H1 (cell line): ENCODE data around the gene TNFRSF18. TPM values are rescaled to one million over a fixed set of nuclear protein-coding genes. Genes with fewer than 3 reads are reported as not detected.

ENCODE experiments used
- CTCF ChIA-PET: fragments of 300-600 bp; sonication (Branson Sonifier 250); formaldehyde crosslinking; loops from one replicate; lab custom pipeline; 2021; ENCODE audit not compliant: partially characterized antibody; lab: Charles Lee
- POLR2A ChIA-PET: fragments of 300-600 bp; sonication (Branson Sonifier 250); formaldehyde crosslinking; loops from one replicate; lab custom pipeline; 2021; ENCODE audit warnings: inconsistent platforms; ENCODE audit not compliant: partially characterized antibody; lab: Charles Lee
- DNase-seq, 2 experiments: peaks; one replicate each; pipeline versions ENCODE4 v3.0.0 to v3.0.0-alpha.2; 2010 to 2022; ENCODE audit warnings: low spot score in 2 of 2, low read depth in 1 of 2, mixed read lengths in 1 of 2
- FAIRE-seq: peaks from 2 replicates; lab custom pipeline; 2011; peaks lifted over from hg19 to GRCh38; lab: Jason Lieb, UNC
- H2AFZ ChIP-seq: 2 replicates; pipeline ENCODE4 v1.8.1; 2012; ENCODE audit warnings: low read length, inconsistent platforms
- H2AK5ac ChIP-seq: 2 replicates; pipeline ENCODE4 v1.6.1; 2013; ENCODE audit warnings: low read depth, low read length
- H2BK120ac ChIP-seq: replicated peaks from 2 replicates; pipeline ENCODE3; 2013; ENCODE audit warnings: low read depth, low read length, inconsistent platforms
- H2BK12ac ChIP-seq: 2 replicates; pipeline ENCODE4 v1.6.1; 2013; ENCODE audit warnings: low read depth, low read length
- H2BK15ac ChIP-seq: 2 replicates; pipeline ENCODE4 v1.6.1; 2013; ENCODE audit warnings: low read length
- H2BK20ac ChIP-seq: 2 replicates; pipeline ENCODE4 v1.6.1; 2013; ENCODE audit warnings: low read length
- H2BK5ac ChIP-seq: 2 replicates; pipeline ENCODE4 v1.6.1; 2013; ENCODE audit warnings: low read depth, low read length
- H3K14ac ChIP-seq: 2 replicates; pipeline ENCODE4 v1.6.1; 2013; ENCODE audit warnings: inconsistent platforms; ENCODE audit not compliant: insufficient read length
- H3K18ac ChIP-seq: 2 replicates; pipeline ENCODE4 v1.6.1; 2013; ENCODE audit warnings: low read length; ENCODE audit errors: extremely low read depth
- H3K23ac ChIP-seq: 2 replicates; pipeline ENCODE4 v1.6.1; 2013; ENCODE audit warnings: inconsistent platforms; ENCODE audit not compliant: insufficient read length
- H3K23me2 ChIP-seq: 2 replicates; pipeline ENCODE4 v1.6.1; 2013; ENCODE audit warnings: low read depth, low read length
- H3K27ac ChIP-seq: 2 replicates; pipeline ENCODE4 v1.6.1; 2011; ENCODE audit warnings: low read depth, low read length, inconsistent platforms
- H3K27me3 ChIP-seq, 4 experiments: replicated peaks in 1 of 4; 1 replicate in 1 of 4; 2 replicates in 3 of 4; pipeline versions ENCODE4 v1.6.1 to v1.8.1; 2011 to 2013; ENCODE audit warnings: low read length in 3 of 4, mild to moderate bottlenecking in 3 of 4, inconsistent platforms in 2 of 4, mixed read lengths in 2 of 4, moderate library complexity in 1 of 4; ENCODE audit not compliant: control insufficient read depth in 3 of 4, insufficient read depth in 3 of 4; ENCODE audit errors: extremely low read depth in 1 of 4
- H3K36me3 ChIP-seq, 4 experiments: 2 replicates each; pipeline versions ENCODE4 v1.6.1 to v1.8.1; 2011 to 2013; ENCODE audit warnings: mild to moderate bottlenecking in 4 of 4, low read length in 3 of 4, moderate library complexity in 2 of 4, control low read depth in 1 of 4, inconsistent platforms in 1 of 4; ENCODE audit not compliant: insufficient read depth in 4 of 4, control insufficient read depth in 2 of 4
- H3K4ac ChIP-seq: replicated peaks from 2 replicates; pipeline ENCODE3; 2013; ENCODE audit warnings: low read length, low read depth, mixed read lengths, inconsistent platforms; ENCODE audit not compliant: insufficient read length
- H3K4me1 ChIP-seq, 4 experiments: replicated peaks in 1 of 4; 1 replicate in 1 of 4; 2 replicates in 3 of 4; pipeline versions ENCODE4 v1.6.1 to v1.8.1; 2011 to 2013; ENCODE audit warnings: low read length in 3 of 4, inconsistent platforms in 2 of 4, mixed read lengths in 1 of 4; ENCODE audit not compliant: insufficient read depth in 4 of 4, control insufficient read depth in 3 of 4
- H3K4me2 ChIP-seq, 2 experiments: 2 replicates each; pipeline versions ENCODE4 v1.6.1 to v1.8.1; 2011 to 2013; ENCODE audit warnings: low read depth in 2 of 2, low read length in 2 of 2, control low read depth in 1 of 2, inconsistent platforms in 1 of 2, mild to moderate bottlenecking in 1 of 2; ENCODE audit not compliant: insufficient read depth in 1 of 2
- H3K4me3 ChIP-seq, 4 experiments: fragments of 200-600, 300-600 bp in 1 of 4; sonication (generic), shearing (Covaris generic), sonication (Bioruptor Twin) in 1 of 4; 2 replicates each; pipeline versions ENCODE4 v1.5.1 to v1.8.1; 2011 to 2016; ENCODE audit warnings: low read length in 4 of 4, low read depth in 3 of 4, control low read depth in 2 of 4, inconsistent platforms in 2 of 4, mild to moderate bottlenecking in 2 of 4, mixed read lengths in 1 of 4, moderate library complexity in 1 of 4; ENCODE audit not compliant: insufficient read depth in 2 of 4; ENCODE audit errors: extremely low read depth in 1 of 4
- H3K56ac ChIP-seq: replicated peaks from 2 replicates; pipeline ENCODE3; 2013; ENCODE audit warnings: low read depth, mild to moderate bottlenecking, mixed read lengths, low read length, inconsistent platforms; ENCODE audit not compliant: insufficient read length
- H3K79me1 ChIP-seq: 2 replicates; pipeline ENCODE4 v1.6.1; 2013; ENCODE audit warnings: low read depth, low read length, control low read depth
- H3K79me2 ChIP-seq, 2 experiments: 2 replicates each; pipeline versions ENCODE4 v1.6.1 to v1.8.1; 2012 to 2013; ENCODE audit warnings: low read length in 2 of 2, mild to moderate bottlenecking in 2 of 2, inconsistent platforms in 1 of 2; ENCODE audit not compliant: insufficient read depth in 2 of 2, control insufficient read depth in 1 of 2
- H3K9ac ChIP-seq, 4 experiments: replicated peaks in 1 of 4; 1 replicate in 1 of 4; 2 replicates in 3 of 4; pipeline versions ENCODE4 v1.6.1 to v1.8.1; 2011 to 2013; ENCODE audit warnings: low read depth in 3 of 4, low read length in 3 of 4, control low read depth in 2 of 4, mild to moderate bottlenecking in 2 of 4, moderate library complexity in 2 of 4, inconsistent platforms in 1 of 4; ENCODE audit errors: extremely low read depth in 1 of 4
- H3K9me3 ChIP-seq, 2 experiments: 2 replicates each; pipeline versions ENCODE4 v1.6.1 to v1.8.1; 2012 to 2013; ENCODE audit warnings: mild to moderate bottlenecking in 2 of 2, moderate library complexity in 2 of 2, control low read depth in 1 of 2, inconsistent platforms in 1 of 2, low read depth in 1 of 2, low read length in 1 of 2, mixed read lengths in 1 of 2; ENCODE audit not compliant: insufficient read depth in 2 of 2
- H4K20me1 ChIP-seq, 2 experiments: replicated peaks in 1 of 2; 2 replicates each; pipeline versions ENCODE3 to v1.8.1; 2011 to 2013; ENCODE audit warnings: inconsistent platforms in 2 of 2, low read length in 2 of 2, mild to moderate bottlenecking in 1 of 2; ENCODE audit not compliant: insufficient read depth in 2 of 2, control insufficient read depth in 1 of 2
- H4K5ac ChIP-seq: 2 replicates; pipeline ENCODE4 v1.6.1; 2013; ENCODE audit warnings: low read length, low read depth, mixed read lengths, inconsistent platforms; ENCODE audit not compliant: insufficient read length
- H4K8ac ChIP-seq: 2 replicates; pipeline ENCODE4 v1.8.0; 2013; ENCODE audit warnings: mild to moderate bottlenecking, moderate library complexity, low read length, inconsistent platforms; ENCODE audit not compliant: insufficient read depth; ENCODE audit errors: extremely low read depth
- H4K91ac ChIP-seq: replicated peaks from 2 replicates; pipeline ENCODE3; 2013; ENCODE audit warnings: low read length, mixed read lengths, inconsistent platforms; ENCODE audit not compliant: insufficient read length
- ASH2L ChIP-seq: fragments of 200-600, 300-600 bp; sonication (generic); IDR thresholded peaks from one replicate; pipeline ENCODE4 v1.7.1; 2017; ENCODE audit warnings: low read length
- CBX5 ChIP-seq: fragments of 300-800, 300-1000 bp; sonication (generic); IDR thresholded peaks from 2 replicates; pipeline ENCODE4 v1.7.1; 2016; ENCODE audit warnings: antibody characterized with exemption, low read length, low read depth
- CREB1 ChIP-seq: IDR thresholded peaks from 2 replicates; pipeline ENCODE4 v1.6.1; 2012; ENCODE audit warnings: inconsistent platforms
- EGR1 ChIP-seq: IDR thresholded peaks from 2 replicates; pipeline ENCODE4 v1.6.1; 2011; ENCODE audit warnings: low read depth, low read length, borderline replicate concordance
- FOSL1 ChIP-seq: IDR thresholded peaks from 2 replicates; pipeline ENCODE4 v1.6.1; 2011; ENCODE audit warnings: mild to moderate bottlenecking, low read depth, low read length, moderate library complexity; ENCODE audit not compliant: insufficient read depth
- HDAC2 ChIP-seq, 2 experiments: fragments of 300-600 bp in 1 of 2; sonication (generic) in 1 of 2; IDR thresholded peaks; 2 replicates each; pipeline ENCODE4 v1.6.1; 2011 to 2012; ENCODE audit warnings: low read depth in 2 of 2, low read length in 2 of 2, mild to moderate bottlenecking in 2 of 2, moderate library complexity in 2 of 2, borderline replicate concordance in 1 of 2, inconsistent platforms in 1 of 2
- NANOG ChIP-seq: IDR thresholded peaks from 2 replicates; pipeline ENCODE4 v1.6.1; 2011; ENCODE audit warnings: low read length, low read depth, mild to moderate bottlenecking, inconsistent platforms; ENCODE audit not compliant: insufficient read depth, poor library complexity, severe bottlenecking
- POLR2AphosphoS5 ChIP-seq: IDR thresholded peaks from 2 replicates; pipeline ENCODE4 v1.6.1; 2011; ENCODE audit warnings: low read depth, low read length
- RBBP5 ChIP-seq: IDR thresholded peaks from 2 replicates; pipeline ENCODE4 v1.7.1; 2012; ENCODE audit warnings: low read depth, mild to moderate bottlenecking, inconsistent platforms, low read length, moderate library complexity, borderline replicate concordance
- SIN3A ChIP-seq, 2 experiments: IDR thresholded peaks in 1 of 2; conservative IDR thresholded peaks in 1 of 2; 2 replicates each; pipeline ENCODE4 v1.6.1; 2011 to 2012; ENCODE audit warnings: low read length in 2 of 2, improper control_type of control experiment in 1 of 2, low read depth in 1 of 2, mild to moderate bottlenecking in 1 of 2
- SP1 ChIP-seq: IDR thresholded peaks from 2 replicates; pipeline ENCODE4 v1.6.1; 2011; ENCODE audit warnings: low read depth, low read length
- TEAD4 ChIP-seq: IDR thresholded peaks from 2 replicates; pipeline ENCODE4 v1.6.1; 2012; ENCODE audit warnings: low read depth, low read length, inconsistent platforms, mixed read lengths
- WGBS, 2 experiments: shearing (Covaris generic) in 1 of 2; methylation state at CpG; one replicate each; pipeline versions ENCODE4 v1.1.6 to v1.1.7; 2013 to 2015; ENCODE audit warnings: low lambda C conversion rate in 2 of 2, mixed read lengths in 2 of 2, inconsistent platforms in 1 of 2, low coverage in 1 of 2, missing lambda C conversion rate in 1 of 2; ENCODE audit not compliant: insufficient replicate concordance in 2 of 2, insufficient coverage in 1 of 2, insufficient read length in 1 of 2; ENCODE audit errors: extremely low coverage in 1 of 2, missing lambda C conversion rate in 1 of 2; 5-methylcytosine and 5-hydroxymethylcytosine counted together
- polyA plus RNA-seq, 7 experiments: library from polyadenylated mRNA; depleted of rRNA in 3 of 7; stranded (reverse) in 5 of 7; unstranded in 2 of 7; fragments of >200 nt in 5 of 7; fragments of 200-250 nt in 2 of 7; gene quantifications; 1 replicate in 5 of 7; 2 replicates in 1 of 7; 4 replicates in 1 of 7; pipeline versions ENCODE4 v1.2.1 to v1.2.3, GENCODE V29; 2011 to 2013; ENCODE audit warnings: missing spikeins in 2 of 7, mixed read lengths in 2 of 7
- total RNA-seq: library from RNA; stranded (reverse); fragmentation: NEBNext Ultra II Directional; extraction: Animal tissue kit (Norgen Biotek cat#: 25700); gene quantifications from 2 replicates; pipeline ENCODE4 v1.2.1, GENCODE V29; 2021

The TNFRSF18 gene
- total and polyA plus RNA-seq, 2 of the 8 experiments (the other 6 are each of a cell fraction or from before 2014, with no cell fraction given), result 1.5 to 2.5 TPM

DNA sequence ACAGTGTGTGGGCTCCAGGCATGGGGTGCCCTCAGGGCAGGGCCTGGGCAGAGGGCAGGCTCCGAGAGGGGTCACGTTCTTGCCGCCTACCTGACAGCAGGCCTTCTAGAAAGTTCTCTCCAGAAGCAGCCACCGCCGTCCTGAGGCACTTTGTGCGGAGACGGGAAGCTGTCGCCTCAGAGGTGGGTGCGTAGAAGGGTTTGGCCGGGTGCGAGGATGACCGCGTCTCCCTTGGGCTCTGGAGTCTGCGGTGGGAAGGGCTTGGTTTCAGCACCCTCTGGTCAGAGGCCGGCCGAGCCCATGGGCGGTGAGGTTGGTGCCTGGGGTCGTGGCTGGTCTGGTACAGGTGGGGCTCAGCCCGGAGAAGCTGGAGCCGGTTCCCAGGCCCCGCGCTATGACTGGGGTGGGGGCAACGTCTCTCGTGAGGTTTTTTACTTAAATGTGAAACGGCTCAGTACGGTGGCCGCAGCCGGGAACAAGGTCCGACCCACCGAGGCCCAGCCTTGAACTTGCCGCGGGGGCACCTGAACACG, 42.8 kb downstream of the TNFRSF18 start:
- POLR2A ChIA-PET, result interaction anchor here (3.8 kb wide), 1 partner anchor 11 kb away, joined by 15 read pairs; the partner anchor contains the start of gene TTLL10
- H4K5ac ChIP-seq, result no peak overlapping the region
- H3K18ac ChIP-seq, result peak overlapping the region; percentile 83; the same call in 1 of the 2 replicates
- no peak overlapping the region for H3K27ac ChIP-seq
- H4K8ac ChIP-seq, result 0 out of 2 replicates have a peak overlapping the region, but pooled peaks have one; percentile 28
- no peaks in the 10 kb centered on the region; the same call in 1 of the 2 replicates for H3K79me1 ChIP-seq
- H2BK120ac ChIP-seq, result no peak overlapping the region
- H3K56ac ChIP-seq, result no peak overlapping the region
- H3K4me2 ChIP-seq, result peak overlapping the region in 1 of 2 experiments; percentile 23; a peak in 1 of 4 replicates
- H2BK20ac ChIP-seq, result peak overlapping the region; percentile 15; the same call in 1 of the 2 replicates
- no peak overlapping the region for H3K4ac ChIP-seq
- peak overlapping the region in 1 of 4 experiments; percentile 43; a peak in 2 of 8 replicates for H3K4me3 ChIP-seq
- H3K36me3 ChIP-seq, result no peaks in the 10 kb centered on the region
- H3K27me3 ChIP-seq, result no peaks in the 10 kb centered on the region
- no peaks in the 10 kb centered on the region for H3K9me3 ChIP-seq
- no peaks in the 10 kb centered on the region; a peak in 2 of 4 replicates for H3K79me2 ChIP-seq
- H3K9ac ChIP-seq, result no peak overlapping the region
- H2BK12ac ChIP-seq, result peak overlapping the region; percentile 87; the same call in 1 of the 2 replicates
- H4K91ac ChIP-seq, result peak overlapping the region; percentile 99
- H2AK5ac ChIP-seq, result peak overlapping the region; percentile 78; the same call in 1 of the 2 replicates
- H4K20me1 ChIP-seq, result no peaks in the 10 kb centered on the region
- WGBS, 2 experiments, result 93% methylated on average over 31 of the region's 33 CpGs; no CpG with 5 or more reads in 1 of the 2 experiments
- peak overlapping the region; percentile 60; the same call in 1 of the 2 replicates for H2BK5ac ChIP-seq
- peaks cover 8% of the 10 kb centered on the region; the same call in 1 of the 2 replicates for H3K23me2 ChIP-seq
- peaks cover 0 to 34% (median 22%) of the 10 kb centered on the region in 4 experiments; a peak in 6 of 7 replicates for H3K4me1 ChIP-seq
- H3K23ac ChIP-seq, result no peak overlapping the region
- no peak for FAIRE-seq
- no peak overlapping the region for H2AFZ ChIP-seq
- no peak for DNase-seq
- CTCF ChIA-PET, result interaction anchor here (1.1 kb wide), 1 partner anchor 43 kb away, joined by 3 read pairs; no protein-coding TSS in a partner anchor
- H2BK15ac ChIP-seq, result peak overlapping the region; percentile 90; the same call in 1 of the 2 replicates
- H3K14ac ChIP-seq, result no peak overlapping the region
- TF ChIP-seq ASH2L, result no peak
- no peak for TF ChIP-seq NANOG
- TF ChIP-seq CREB1, result no peak
- no peak for TF ChIP-seq HDAC2 (IDR thresholded peaks at IDR 0.05; ENCODE audit: borderline replicate concordance in 1 of 2, low read depth in 2 of 2, low read length in 2 of 2)
- no peak for TF ChIP-seq POLR2AphosphoS5
- no peak for TF ChIP-seq TEAD4
- TF ChIP-seq CBX5, result no peak
- TF ChIP-seq SP1, result no peak
- no peak for TF ChIP-seq FOSL1
- TF ChIP-seq SIN3A (conservative IDR thresholded peaks at IDR 0.05 in 1 of 2, IDR thresholded peaks at IDR 0.05 in 1 of 2; ENCODE audit: low read depth in 1 of 2, low read length in 2 of 2), result no peak
- no peak for TF ChIP-seq EGR1
- TF ChIP-seq RBBP5, result no peak
